ENCODE results near the gene PRH2.

The PRH2 gene

GRCh38 chr12:10928746-10929286 is at the start of gene PRH2:
PRH2 (plus strand) TSS chr12:10929236; CDS start chr12:10929274, 38 bp downstream.
- DNase-seq (ENCODE audit: low spot score), result no peak

GRCh38 chr12:10884086-10884725 is 44.8 kb upstream of the PRH2 start, which contains the start of gene PRH1:
PRH1 (minus strand) TSS chr12:10884255; CDS start chr12:10884217, 38 bp downstream.
- FAIRE-seq (no peak), DNase-seq (ENCODE audit: low spot score) (no peak)

More at GRCh38 chr12:10928746-10929286, at the start of gene PRH2:
- FAIRE-seq, result peak; percentile 27

GRCh38 chr12:10889226-10889625 is 39.8 kb upstream of the PRH2 start:
- DNase-seq (ENCODE audit: low spot score), result no peak
- FAIRE-seq, result no peak

DNA sequence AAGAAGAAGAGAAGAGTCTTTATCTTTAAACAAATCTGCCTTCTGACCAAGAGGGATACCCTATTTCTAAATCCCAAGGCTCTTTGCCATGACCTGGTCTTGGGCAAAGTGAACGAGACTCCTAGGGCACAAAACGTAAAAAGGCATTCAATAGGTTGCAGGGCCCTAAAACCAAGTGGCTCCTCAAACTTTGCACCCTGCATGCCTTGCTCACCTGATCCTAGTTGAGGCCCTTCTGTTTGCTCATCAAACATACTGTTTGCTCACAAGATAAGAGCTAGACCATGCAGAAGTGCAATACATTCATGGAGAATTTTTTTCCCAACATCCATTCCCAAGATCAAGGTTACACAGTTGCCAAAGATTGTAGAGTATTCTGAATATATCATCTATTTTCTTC is 37.1 kb upstream of the PRH2 start:
- no peak for FAIRE-seq
- DNase-seq (ENCODE audit: low spot score), result no peak

DNA sequence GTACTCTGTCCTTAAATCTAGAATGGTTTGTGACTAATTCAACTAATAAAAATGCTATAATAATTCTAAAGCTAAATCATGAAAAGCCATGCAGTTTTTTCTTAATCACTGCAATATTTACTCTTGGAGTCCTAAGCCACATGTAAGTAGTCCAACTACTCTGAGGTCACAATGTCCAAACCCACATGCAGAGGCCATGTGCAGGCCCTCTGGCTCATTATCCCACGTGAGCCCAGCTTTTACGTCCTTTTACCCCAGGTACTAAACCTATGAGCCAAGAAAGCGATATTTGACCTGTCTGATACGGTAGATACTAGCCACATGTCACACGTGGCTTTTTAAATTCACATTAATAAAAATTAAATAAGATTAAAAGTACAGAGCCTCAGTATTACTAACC is 32.2 kb upstream of the PRH2 start:
- DNase-seq (ENCODE audit: low spot score) (no peak), FAIRE-seq (no peak)

- FAIRE-seq (peak; percentile 13), DNase-seq (ENCODE audit: low spot score) (no peak)
Observed at GRCh38 chr12:10900530-10900929, 28.5 kb upstream of the PRH2 start.

GRCh38 chr12:10900972-10901371 is 28.1 kb upstream of the PRH2 start:
- FAIRE-seq (no peak), DNase-seq (ENCODE audit: low spot score) (no peak)

GRCh38 chr12:10901427-10901826 is 27.6 kb upstream of the PRH2 start:
- FAIRE-seq (no peak), DNase-seq (ENCODE audit: low spot score) (no peak)

GRCh38 chr12:10904686-10905085 is 24.4 kb upstream of the PRH2 start:
- no peak for DNase-seq (ENCODE audit: low spot score)
- FAIRE-seq, result no peak

- FAIRE-seq (no peak), DNase-seq (ENCODE audit: low spot score) (no peak)
Observed at GRCh38 chr12:10909462-10909861, 19.6 kb upstream of the PRH2 start, which contains the start of gene TAS2R13. TAS2R13 (minus strand) TSS chr12:10909562; CDS start chr12:10909298, 264 bp downstream.

DNA sequence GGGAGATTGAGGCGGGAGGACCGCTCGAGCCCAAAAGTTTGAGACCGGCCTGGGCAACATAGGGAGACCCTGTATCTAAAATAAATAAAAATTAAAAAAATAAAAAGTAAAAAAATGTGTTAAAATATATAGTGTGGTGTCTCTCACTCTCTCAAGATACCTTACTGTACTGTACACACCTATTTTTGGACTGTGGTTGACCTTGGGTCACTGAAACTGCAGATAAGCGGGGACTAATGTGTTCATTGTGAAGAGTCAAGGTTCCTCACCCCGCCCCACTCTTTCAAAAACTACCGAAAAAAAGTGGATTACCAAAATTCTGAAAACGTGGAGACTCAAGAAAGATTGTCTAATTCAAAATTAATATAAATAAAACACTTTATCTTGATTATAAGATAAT is 18.7 kb upstream of the PRH2 start:
- FAIRE-seq (no peak), DNase-seq (ENCODE audit: low spot score) (no peak)

DNA sequence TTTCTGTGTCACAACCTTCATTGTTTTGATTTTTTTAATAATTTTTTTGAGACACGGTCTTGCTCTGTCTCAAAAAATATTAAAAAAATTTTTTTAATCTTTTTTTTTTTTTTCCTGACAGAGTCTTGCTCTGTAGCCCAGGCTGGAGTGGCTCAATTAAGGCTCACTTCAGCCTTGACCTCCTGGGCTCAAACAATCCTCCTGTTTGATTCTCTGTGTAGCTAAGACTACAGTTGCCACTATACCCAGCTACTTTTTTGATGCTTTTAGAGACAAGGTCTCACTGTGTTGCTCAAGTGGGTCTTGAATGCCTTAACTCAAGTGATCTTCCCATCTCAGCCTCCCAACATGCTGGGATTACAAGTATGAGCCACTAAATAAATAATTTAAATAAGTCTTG is 9.2 kb upstream of the PRH2 start:
- no peak for FAIRE-seq
- DNase-seq (ENCODE audit: low spot score), result no peak

DNA sequence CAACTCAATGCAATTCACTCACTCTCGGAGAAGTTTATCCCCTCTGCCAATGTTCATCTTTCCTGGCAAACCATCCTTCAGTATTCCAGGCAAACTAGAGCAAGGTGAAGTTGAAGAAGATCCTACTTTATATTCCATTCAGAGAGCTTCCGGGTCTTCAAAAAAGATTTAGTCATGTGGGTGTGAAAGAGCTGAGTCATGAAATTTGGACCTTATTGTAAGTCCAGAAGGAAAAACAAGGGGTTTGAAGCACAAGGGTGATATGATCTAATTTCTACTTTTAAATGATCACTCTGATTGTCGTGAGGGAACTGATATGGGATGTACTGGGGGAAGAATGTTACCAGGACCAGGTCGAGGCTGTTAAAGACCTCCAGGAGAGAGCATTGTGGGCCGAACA is 2.8 kb upstream of the PRH2 start:
- FAIRE-seq (no peak), DNase-seq (ENCODE audit: low spot score) (no peak)

DNA sequence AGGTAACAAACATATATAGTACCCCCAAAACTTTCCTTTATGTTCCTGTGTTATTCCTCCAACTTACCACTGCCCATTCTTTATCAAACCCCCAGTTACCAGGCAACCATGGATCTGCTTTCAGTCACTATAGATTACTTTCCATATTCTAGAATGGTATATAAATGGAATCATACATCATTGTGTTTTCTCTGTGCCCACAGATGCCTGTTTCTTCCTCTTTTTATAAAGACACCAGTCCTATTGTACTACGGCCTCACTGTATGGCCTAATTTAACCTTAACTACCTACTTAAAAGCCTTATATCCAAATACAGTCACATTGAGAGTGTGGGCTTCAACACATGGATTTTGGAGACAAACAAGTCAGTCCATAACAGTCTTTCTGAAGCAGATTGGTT is 7.5 kb downstream of the PRH2 start:
- no peak for FAIRE-seq
- DNase-seq (ENCODE audit: low spot score), result no peak

DNA sequence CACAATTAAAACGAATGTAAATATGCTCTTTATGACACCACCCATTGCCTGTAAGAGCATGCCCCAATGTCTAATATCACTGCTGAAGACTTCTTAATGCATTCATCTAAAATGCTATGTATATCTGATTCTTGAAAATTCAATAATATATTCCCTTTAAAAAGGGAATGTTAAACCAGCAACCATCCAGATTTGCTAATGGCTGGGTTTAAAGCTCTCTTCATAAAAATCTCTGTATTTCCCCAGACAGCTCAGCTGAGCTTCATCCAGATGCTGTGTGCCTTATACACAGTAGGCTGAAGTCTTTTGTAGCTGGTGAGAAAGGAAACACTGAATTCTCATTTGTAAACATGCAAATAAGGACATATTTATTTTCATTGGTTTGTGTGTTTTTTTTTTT is 10.1 kb downstream of the PRH2 start, which contains the start of gene TAS2R14:
Gene TAS2R14, minus strand, starts transcription at position 101 of the 400 bp plus-strand sequence. Its CDS starts 56 bp downstream, at position 45.
- FAIRE-seq, result no peak

DNA sequence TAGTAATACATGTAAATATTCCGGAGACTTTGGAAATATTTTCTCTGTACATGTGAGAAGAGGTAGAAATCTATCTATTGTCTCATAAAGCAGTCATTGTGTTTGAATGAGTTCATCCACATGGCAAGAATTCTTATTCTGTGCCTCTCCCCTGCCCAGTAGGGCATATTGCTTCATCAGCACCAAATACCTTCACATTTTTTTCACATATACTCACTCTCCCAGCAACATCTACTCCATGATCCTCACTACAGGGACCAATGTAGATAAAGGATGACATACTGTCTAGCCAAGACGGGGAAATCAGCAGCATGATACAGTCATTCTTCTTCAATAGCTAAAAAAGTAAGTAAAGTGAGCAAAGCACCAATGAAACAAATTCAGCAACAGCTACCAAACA is 11.4 kb downstream of the PRH2 start:
- peak; percentile 58 for FAIRE-seq
- peak; percentile 70 for DNase-seq (ENCODE audit: low spot score)

More for the DNA sequence above, 10.1 kb downstream of the PRH2 start, which contains the start of gene TAS2R14:
- no peak for DNase-seq (ENCODE audit: low spot score)

DNA sequence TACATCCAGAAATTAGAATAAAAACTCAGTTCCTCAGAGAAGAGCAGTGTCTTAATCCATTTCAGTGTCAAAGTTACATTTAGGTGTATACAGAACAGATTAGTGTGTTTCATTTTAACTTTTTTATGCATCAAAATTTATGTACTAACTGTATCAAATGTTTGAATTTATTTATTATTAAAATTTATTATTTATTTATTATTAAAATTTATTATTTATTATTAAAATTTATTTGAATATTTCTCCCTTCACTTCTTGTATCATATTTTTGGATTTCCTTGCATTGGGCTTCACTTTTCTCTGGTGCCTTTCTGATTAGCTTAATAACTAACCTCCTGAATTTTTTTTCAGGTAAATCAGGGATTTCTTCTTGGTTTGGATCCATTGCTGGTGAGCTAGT is 12.3 kb downstream of the PRH2 start:
- DNase-seq (ENCODE audit: low spot score) (no peak), FAIRE-seq (no peak)

DNA sequence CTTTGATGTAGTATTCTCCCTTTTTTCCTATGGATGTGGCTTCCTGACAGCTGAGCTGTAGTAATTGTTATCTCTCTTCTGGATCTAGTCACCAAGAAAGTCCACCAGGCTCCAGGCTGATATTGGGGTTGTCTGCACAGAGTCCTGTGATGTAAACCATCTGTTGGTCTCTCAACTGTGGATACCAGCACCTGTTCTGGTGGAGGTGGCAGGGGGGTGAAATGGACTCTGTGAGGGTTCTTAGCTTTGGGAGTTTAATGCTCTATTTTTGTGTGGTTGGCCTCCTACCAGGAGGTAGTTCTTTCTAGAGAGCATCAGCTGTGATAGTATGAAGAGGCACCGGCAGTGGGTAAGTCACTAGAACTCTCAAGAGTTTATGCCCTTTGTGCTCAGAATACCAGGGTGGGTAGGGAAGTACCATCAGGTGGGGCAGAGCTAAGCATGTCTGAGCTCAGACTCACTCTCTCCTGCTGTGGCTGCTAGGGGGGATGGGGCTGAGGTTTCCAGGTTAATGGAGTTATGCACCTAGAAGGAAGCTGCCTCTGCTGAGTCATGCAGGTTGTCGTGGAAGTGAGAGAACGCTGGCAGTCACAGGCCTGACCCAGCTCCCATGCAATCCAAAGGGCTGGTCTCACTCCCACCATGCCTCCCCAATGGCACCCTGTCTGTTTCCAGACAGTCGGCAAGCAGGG is 13.0 kb downstream of the PRH2 start:
- DNase-seq (ENCODE audit: low spot score), result peak; percentile 67
- peak; percentile 94 for FAIRE-seq

DNA sequence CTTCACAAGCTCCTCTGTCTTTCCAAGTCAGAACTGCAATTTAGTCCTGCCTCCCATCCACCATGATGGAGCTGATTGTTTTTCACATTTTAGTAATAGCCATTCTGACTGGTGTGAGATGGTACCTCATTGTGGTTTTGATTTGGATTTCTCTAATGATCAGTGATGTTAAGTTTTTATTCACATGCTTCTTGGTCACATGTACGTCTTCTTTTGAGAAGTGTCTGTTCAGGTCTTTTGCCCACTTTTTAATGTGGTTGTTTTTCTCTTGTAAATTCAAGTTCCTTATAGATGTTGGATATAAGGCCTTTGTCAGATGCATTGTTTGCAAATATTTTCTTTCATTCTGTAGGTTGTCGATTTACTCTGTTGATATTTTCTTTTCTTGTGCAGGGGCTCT is 14.1 kb downstream of the PRH2 start:
- FAIRE-seq, result no peak
- DNase-seq (ENCODE audit: low spot score), result no peak

GRCh38 chr12:10952645-10953044 is 23.6 kb downstream of the PRH2 start:
- DNase-seq (ENCODE audit: low spot score) (no peak), FAIRE-seq (no peak)

DNA sequence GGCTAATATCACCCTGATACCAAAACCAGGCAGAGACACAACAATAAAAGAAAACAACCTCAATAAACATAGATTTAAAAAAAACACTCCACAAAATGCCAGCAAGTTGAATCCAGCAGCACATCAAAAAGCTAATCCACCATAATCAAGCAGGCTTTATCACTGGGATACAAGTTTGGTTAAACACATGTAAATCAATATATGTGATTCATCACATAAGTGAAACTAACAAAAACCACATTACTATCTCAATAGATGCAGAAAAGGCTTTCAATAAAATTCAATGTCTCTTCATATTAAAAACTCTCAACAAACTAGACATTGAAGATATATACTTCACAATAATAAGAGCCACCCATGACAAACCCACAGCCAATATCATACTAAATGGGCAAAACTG is 27.0 kb downstream of the PRH2 start:
- FAIRE-seq, result no peak
- no peak for DNase-seq (ENCODE audit: low spot score)

GRCh38 chr12:10957741-10958140 is 28.7 kb downstream of the PRH2 start:
- FAIRE-seq, result no peak
- no peak for DNase-seq (ENCODE audit: low spot score)

All from urothelium cell line (cell line).